Ishikawa (cell line): ENCODE measurements around the gene INPP4B.

ENCODE experiments used
- CEBPB ChIP-seq: IDR thresholded peaks from 2 replicates; pipeline ENCODE4 v1.6.1; 2012
- EGR1 ChIP-seq: IDR thresholded peaks from 2 replicates; pipeline ENCODE4 v1.6.1; 2012
- EP300 ChIP-seq: IDR thresholded peaks from 2 replicates; pipeline ENCODE4 v1.6.1; 2012; ENCODE audit warnings: borderline replicate concordance
- FOXM1 ChIP-seq: IDR thresholded peaks from 2 replicates; pipeline ENCODE4 v1.6.1; 2012; ENCODE audit warnings: low read depth, borderline replicate concordance
- TAF1 ChIP-seq: IDR thresholded peaks from 2 replicates; pipeline ENCODE4 v1.6.1; 2012; ENCODE audit warnings: low read depth, mild to moderate bottlenecking
- TF ChIP-seq, protein P1 (sequence below): IDR thresholded peaks from 2 replicates; pipeline ENCODE4 v1.6.1; 2012

GRCh38 chr4:142866685-142867084, 20.6 kb upstream of the INPP4B start:
- no peak for TF ChIP-seq EP300
- TF ChIP-seq, protein P1, sequence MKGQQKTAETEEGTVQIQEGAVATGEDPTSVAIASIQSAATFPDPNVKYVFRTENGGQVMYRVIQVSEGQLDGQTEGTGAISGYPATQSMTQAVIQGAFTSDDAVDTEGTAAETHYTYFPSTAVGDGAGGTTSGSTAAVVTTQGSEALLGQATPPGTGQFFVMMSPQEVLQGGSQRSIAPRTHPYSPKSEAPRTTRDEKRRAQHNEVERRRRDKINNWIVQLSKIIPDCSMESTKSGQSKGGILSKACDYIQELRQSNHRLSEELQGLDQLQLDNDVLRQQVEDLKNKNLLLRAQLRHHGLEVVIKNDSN: no peak
- TF ChIP-seq CEBPB: no peak
- no peak for TF ChIP-seq TAF1
- no peak for TF ChIP-seq FOXM1
- no peak for TF ChIP-seq EGR1
